HepG2 (cell line): Measurements from ENCODE around the gene PSME3IP1. TPM values are rescaled to one million over a fixed set of nuclear protein-coding genes. Genes with fewer than 3 reads are reported as not detected.

ENCODE experiments used
- ATAC-seq: fragments of 200-7000 bp; cut with Tn5 transposase; 3 replicates; pipeline ENCODE4 v1.9.1; 2020; ENCODE audit warnings: mild to moderate bottlenecking, moderate library complexity
- BruUV-seq: library from RNA; stranded (reverse); fragments of 400-500 nt; replicated peaks from 2 replicates; lab custom pipeline; 2021; lab: Mats Ljungman, UMichigan
- CTCF ChIA-PET: fragments of 300-600 bp; formaldehyde crosslinking; extraction: SDS; loops from one replicate; lab custom pipeline; 2021; ENCODE audit warnings: low total read pairs, inconsistent platforms, low intra/inter-chr PET ratio; lab: Yijun Ruan, JAX
- POLR2A ChIA-PET: fragments of 350-600 bp; sonication (Branson Sonifier 250); formaldehyde crosslinking; loops from one replicate; lab custom pipeline; 2020; ENCODE audit warnings: antibody characterized with exemption, inconsistent platforms; lab: Yijun Ruan, JAX
- DNase-seq: peaks from one replicate; pipeline ENCODE4 v3.0.0-alpha.2; 2015; ENCODE audit warnings: low spot score
- FAIRE-seq: peaks from 3 replicates; lab custom pipeline; 2011; peaks lifted over from hg19 to GRCh38; lab: Jason Lieb, UNC
- H2AFZ ChIP-seq: one replicate; pipeline ENCODE4 v1.6.1; 2011; ENCODE audit warnings: low read length, inconsistent platforms
- H3K27ac ChIP-seq: fragments of 300-600 bp; 3 replicates; pipeline ENCODE4 v1.8.0; 2011; ENCODE audit warnings: mixed run types, mild to moderate bottlenecking, mixed read lengths, low read length, inconsistent platforms; ENCODE audit not compliant: insufficient read depth; ENCODE audit errors: extremely low read length
- H3K27me3 ChIP-seq, 2 experiments: fragments of 200-600 bp in 1 of 2; 2 replicates in 1 of 2; 3 replicates in 1 of 2; pipeline versions ENCODE4 v1.6.0 to v1.8.0; 2011; ENCODE audit warnings: low read length in 2 of 2, mild to moderate bottlenecking in 2 of 2, moderate library complexity in 2 of 2, inconsistent platforms in 1 of 2; ENCODE audit not compliant: insufficient read depth in 2 of 2, control insufficient read depth in 1 of 2
- H3K36me3 ChIP-seq, 2 experiments: fragments of 200-600 bp in 1 of 2; replicated peaks in 1 of 2; 2 replicates in 1 of 2; 3 replicates in 1 of 2; pipeline versions ENCODE4 v1.5.1 to v1.8.0; 2011; ENCODE audit warnings: low read length in 2 of 2, inconsistent platforms in 1 of 2; ENCODE audit not compliant: insufficient read depth in 2 of 2, control insufficient read depth in 1 of 2
- H3K4me1 ChIP-seq: 2 replicates; pipeline ENCODE4 v1.5.1; 2012; ENCODE audit warnings: low read length, inconsistent platforms; ENCODE audit not compliant: insufficient read depth
- H3K4me2 ChIP-seq: 2 replicates; pipeline ENCODE4 v1.6.0; 2011; ENCODE audit warnings: low read depth, low read length, inconsistent platforms
- H3K4me3 ChIP-seq, 3 experiments: fragments of 200-600 bp in 1 of 3; sonication (generic), shearing (Covaris generic) in 1 of 3; replicated peaks in 1 of 3; 2 replicates each; pipeline ENCODE4 v1.5.1; 2011 to 2016; ENCODE audit warnings: low read length in 3 of 3, inconsistent platforms in 2 of 3, low read depth in 2 of 3, mild to moderate bottlenecking in 2 of 3, control low read depth in 1 of 3, mixed read lengths in 1 of 3; ENCODE audit not compliant: insufficient read depth in 1 of 3
- H3K79me2 ChIP-seq: one replicate; pipeline ENCODE4 v1.6.1; 2011; ENCODE audit warnings: low read length, inconsistent platforms; ENCODE audit not compliant: insufficient read depth
- H3K9ac ChIP-seq: 2 replicates; pipeline ENCODE4 v1.6.0; 2011; ENCODE audit warnings: mild to moderate bottlenecking, low read depth, low read length, inconsistent platforms; ENCODE audit not compliant: insufficient read depth
- H3K9me3 ChIP-seq: 2 replicates; pipeline ENCODE4 v1.5.1; 2012; ENCODE audit warnings: mild to moderate bottlenecking, low read length
- H4K20me1 ChIP-seq: 2 replicates; pipeline ENCODE4 v1.6.0; 2011; ENCODE audit warnings: inconsistent platforms, mild to moderate bottlenecking, low read length, moderate library complexity; ENCODE audit not compliant: insufficient read depth
- CREM ChIP-seq, 2 experiments: sonication (generic) in 1 of 2; formaldehyde crosslinking in 1 of 2; IDR thresholded peaks; 2 replicates each; pipeline versions ENCODE4 v1.4.0 to v1.6.1; 2016 to 2020; ENCODE audit warnings: antibody characterized with exemption in 1 of 2, mild to moderate bottlenecking in 1 of 2, missing genetic modification reagents in 1 of 2
- EEA1 ChIP-seq: sonication (generic); formaldehyde crosslinking; IDR thresholded peaks from 2 replicates; pipeline ENCODE4 v1.5.1; 2020; ENCODE audit warnings: mild to moderate bottlenecking, missing genetic modification reagents, borderline replicate concordance
- GMEB2 ChIP-seq: IDR thresholded peaks from 2 replicates; pipeline ENCODE4 v1.6.1; 2016; ENCODE audit warnings: missing biosample characterization, missing genetic modification reagents, low read depth
- HCFC1 ChIP-seq: fragments of 150-350 bp; IDR thresholded peaks from 2 replicates; pipeline ENCODE4 v1.6.1; 2014; ENCODE audit warnings: low read depth, low read length
- HES4 ChIP-seq: sonication (generic); formaldehyde crosslinking; IDR thresholded peaks from 2 replicates; pipeline ENCODE4 v1.9.0; 2021; ENCODE audit warnings: mild to moderate bottlenecking, missing genetic modification reagents, borderline replicate concordance
- RERE ChIP-seq: IDR thresholded peaks from 2 replicates; pipeline ENCODE4 v1.6.1; 2016; ENCODE audit warnings: low read depth, missing genetic modification reagents, missing compliant biosample characterization
- SCMH1 ChIP-seq: sonication (generic); formaldehyde crosslinking; IDR thresholded peaks from 2 replicates; pipeline ENCODE4 v1.9.0; 2021; ENCODE audit warnings: missing genetic modification reagents, mild to moderate bottlenecking, borderline replicate concordance
- SMARCC2 ChIP-seq: fragments of 450-650 bp; IDR thresholded peaks from 2 replicates; pipeline ENCODE4 v1.6.1; 2017; ENCODE audit warnings: antibody characterized with exemption, mild to moderate bottlenecking
- TFAP4 ChIP-seq: sonication (generic); IDR thresholded peaks from 2 replicates; pipeline ENCODE4 v1.6.1; 2016; ENCODE audit warnings: low read depth, borderline replicate concordance
- TFDP1 ChIP-seq: IDR thresholded peaks from 2 replicates; pipeline ENCODE4 v1.6.1; 2016; ENCODE audit warnings: missing compliant biosample characterization, missing genetic modification reagents, borderline replicate concordance
- ZNF431 ChIP-seq: sonication (generic); formaldehyde crosslinking; IDR thresholded peaks from 2 replicates; pipeline ENCODE4 v1.9.0; 2022; ENCODE audit warnings: missing genetic modification reagents, low read depth, mild to moderate bottlenecking, borderline replicate concordance
- ZNF550 ChIP-seq: sonication (generic); formaldehyde crosslinking; IDR thresholded peaks from 2 replicates; pipeline ENCODE4 v1.4.0; 2020; ENCODE audit warnings: mild to moderate bottlenecking, missing genetic modification reagents, borderline replicate concordance
- ZZZ3 ChIP-seq: sonication (generic); formaldehyde crosslinking; IDR thresholded peaks from 2 replicates; pipeline ENCODE4 v1.4.0; 2020; ENCODE audit warnings: missing genetic modification reagents, mild to moderate bottlenecking, borderline replicate concordance
- WGBS: methylation state at CpG from one replicate; pipeline ENCODE4 v1.1.6; 2017; ENCODE audit warnings: low lambda C conversion rate; 5-methylcytosine and 5-hydroxymethylcytosine counted together
- in situ Hi-C: cut with HindIII; loops from 2 replicates; pipeline ENCODE4 v1.10.0; 2017; ENCODE audit warnings: low pct_unique_long_range_greater_than_20kb; ENCODE audit not compliant: extremely low pct_ligation_motif_present
- intact Hi-C: fragments of 100-400 bp; cut with micrococcal nuclease; formaldehyde crosslinking; loops from one replicate; pipeline ENCODE4 v1.10.0; 2022; ENCODE audit not compliant: unreplicated experiment
- polyA plus RNA-seq, 8 experiments: library from polyadenylated mRNA; depleted of rRNA in 3 of 8; stranded (reverse) in 7 of 8; unstranded in 1 of 8; fragments of >200 nt; fragmentation: Illumina TruSeq in 4 of 8; extraction: Trizol in 4 of 8; gene quantifications; 2 replicates each; pipeline versions ENCODE4 v1.2.1 to v1.2.3, GENCODE V29; 2011 to 2016; ENCODE audit warnings: low read depth in 4 of 8, missing spikeins in 1 of 8, mixed read lengths in 1 of 8; ENCODE audit not compliant: insufficient read depth in 1 of 8
- total RNA-seq, 5 experiments: library from RNA; depleted of rRNA; stranded (reverse); fragments of >200 nt; fragmentation: Illumina TruSeq; extraction: Trizol; gene quantifications; 2 replicates each; pipeline ENCODE4 v1.2.3, GENCODE V29; 2016; ENCODE audit warnings: low read depth in 1 of 5

PSME3IP1 gene
- total and polyA plus RNA-seq, 2 of the 13 experiments (the other 11 are each of a cell fraction or from before 2014, with no cell fraction given) = 90.8 to 99.8 TPM

GRCh38 chr16:57127836-57128235 is 58.0 kb downstream of the PSME3IP1 start (continued):
- TF ChIP-seq RERE (CRISPR knock-in tag) (no peak), ZZZ3 (no peak), CREM (IDR thresholded peaks at IDR 0.05) (no peak), CREM (CRISPR knock-in tag; IDR thresholded peaks at IDR 0.05) (no peak), HES4 (CRISPR knock-in tag) (no peak), SMARCC2 (no peak)

GRCh38 chr16:57127037-57127763 is 58.6 kb downstream of the PSME3IP1 start:
- Histone ChIP-seq H3K4me2 (no peak overlapping the region), H3K4me3 (no peak overlapping the region), H2AFZ (no peak overlapping the region), H3K4me1 (peaks cover 6% of the 10 kb centered on the region), H4K20me1 (no peaks in the 10 kb centered on the region), H3K9ac (no peak overlapping the region), H3K36me3 (no peaks in the 10 kb centered on the region), H3K9me3 (no peaks in the 10 kb centered on the region), H3K27ac (no peak overlapping the region), H3K79me2 (no peaks in the 10 kb centered on the region), H3K27me3 (no peaks in the 10 kb centered on the region; a peak in 1 of 5 replicates)
- no TSS peak for BruUV-seq
- no peak for ATAC-seq
- CTCF ChIA-PET = no interaction called here
- no peak for DNase-seq
- POLR2A ChIA-PET = interaction anchor here (1.6 kb wide), 1 partner anchor 24 kb away, joined by 4 read pairs; no protein-coding TSS in a partner anchor
- intact Hi-C loops = no loop called here
- no peak for FAIRE-seq
- in situ Hi-C loops = no loop called here
- WGBS = 67% methylated on average over 5 of the region's 5 CpGs
- TF ChIP-seq SCMH1 (CRISPR knock-in tag) (no peak), ZNF550 (CRISPR knock-in tag) (no peak), ZNF431 (CRISPR knock-in tag) (no peak), EEA1 (no peak), GMEB2 (CRISPR knock-in tag) (no peak), HCFC1 (no peak), TFAP4 (no peak), TFDP1 (CRISPR knock-in tag) (no peak)
